ENCODE data around the gene ERAL1.
"Not testable (repeated sequence)": the region's sequence is repeated elsewhere in the genome, so short reads cannot be mapped to it uniquely, and the experiment has no call there.

Gene ERAL1

GRCh38 chr17:28849281-28849680 lies 5.5 kb upstream of the ERAL1 start:
- no peak for DNase-seq (ENCODE audit: low read depth, low spot score)

GRCh38 chr17:28853295-28853694 lies 1.5 kb upstream of the ERAL1 start:
- no peak for DNase-seq (ENCODE audit: low read depth, low spot score)

GRCh38 chr17:28855336-28855679 lies 492 bp downstream of the ERAL1 start:
- DNase-seq (ENCODE audit: low read depth, low spot score), result no peak

DNA sequence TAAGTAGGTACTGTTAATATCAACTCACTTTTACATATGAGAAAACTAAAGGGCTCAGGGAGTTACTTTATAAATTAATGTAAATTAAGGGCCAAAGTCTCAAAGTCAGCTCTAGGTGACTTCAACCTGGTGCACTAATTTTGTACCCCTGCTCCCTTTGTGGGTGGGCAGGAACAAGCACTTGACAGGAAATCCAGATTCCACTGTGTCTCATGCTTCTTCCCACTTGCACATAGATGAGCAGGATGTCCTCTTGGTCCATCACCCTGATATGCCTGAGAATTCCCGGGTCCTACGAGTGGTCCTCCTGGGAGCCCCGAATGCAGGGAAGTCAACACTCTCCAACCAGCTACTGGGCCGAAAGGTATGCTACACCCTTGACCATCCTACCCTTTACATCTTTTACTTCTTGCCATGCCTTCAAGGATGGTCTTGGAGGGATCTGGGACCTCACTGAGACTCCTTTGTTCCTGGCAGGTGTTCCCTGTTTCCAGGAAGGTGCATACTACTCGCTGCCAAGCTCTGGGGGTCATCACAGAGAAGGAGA lies 1.3 kb downstream of the ERAL1 start:
- no peak for DNase-seq (ENCODE audit: low read depth, low spot score)

DNA sequence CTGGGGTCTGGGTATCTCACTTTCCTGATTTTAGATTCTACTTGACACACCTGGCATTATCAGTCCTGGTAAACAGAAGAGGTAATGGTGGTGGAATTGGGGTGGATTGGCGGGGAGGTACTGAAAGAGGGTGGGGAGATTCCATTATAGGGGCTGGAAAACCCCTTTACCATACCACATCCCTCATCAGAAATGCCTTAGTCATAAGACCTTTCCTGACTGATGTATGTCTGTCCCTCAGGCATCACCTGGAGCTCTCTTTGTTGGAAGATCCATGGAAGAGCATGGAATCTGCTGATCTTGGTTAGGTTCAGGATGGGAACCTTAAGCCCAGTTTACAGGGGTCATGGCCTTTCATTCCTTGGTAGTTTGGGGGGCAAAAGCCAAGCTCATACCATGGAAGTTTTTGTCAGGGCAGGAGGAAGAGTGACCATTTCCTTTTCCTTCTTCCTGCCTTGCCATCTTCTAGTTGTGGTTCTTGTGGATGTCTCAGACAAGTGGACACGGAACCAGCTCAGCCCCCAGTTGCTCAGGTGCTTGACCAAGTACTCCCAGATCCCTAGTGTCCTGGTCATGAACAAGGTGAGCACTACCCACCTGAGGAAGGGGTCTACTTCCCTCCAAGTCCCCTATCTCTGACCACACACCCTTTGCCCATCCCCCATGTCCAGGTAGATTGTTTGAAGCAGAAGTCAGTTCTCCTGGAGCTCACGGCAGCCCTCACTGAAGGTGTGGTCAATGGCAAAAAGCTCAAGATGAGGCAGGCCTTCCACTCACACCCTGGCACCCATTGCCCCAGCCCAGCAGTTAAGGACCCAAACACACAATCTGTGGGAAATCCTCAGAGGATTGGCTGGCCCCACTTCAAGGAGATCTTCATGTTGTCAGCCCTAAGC lies 3.3 kb downstream of the ERAL1 start:
- DNase-seq (ENCODE audit: low read depth, low spot score), result no peak

DNA sequence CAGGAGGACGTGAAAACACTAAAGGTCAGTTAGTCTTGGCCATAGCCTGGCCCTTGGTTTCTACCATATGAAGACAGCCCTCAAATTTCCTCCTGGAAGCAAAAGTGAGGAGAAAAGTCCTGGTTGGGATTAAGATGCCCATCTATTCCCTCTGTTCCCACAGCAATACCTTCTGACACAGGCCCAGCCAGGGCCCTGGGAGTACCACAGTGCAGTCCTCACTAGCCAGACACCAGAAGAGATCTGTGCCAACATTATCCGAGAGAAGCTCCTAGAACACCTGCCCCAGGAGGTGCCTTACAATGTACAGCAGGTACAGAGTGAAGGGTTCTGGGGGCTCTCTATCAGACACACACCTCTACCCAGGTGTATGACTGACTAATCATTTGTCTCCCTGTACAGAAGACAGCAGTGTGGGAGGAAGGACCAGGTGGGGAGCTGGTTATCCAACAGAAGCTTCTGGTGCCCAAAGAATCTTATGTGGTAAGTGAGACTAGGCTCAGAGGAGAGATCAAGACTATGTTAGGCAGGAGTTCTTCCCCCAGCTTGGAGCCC lies 4.1 kb downstream of the ERAL1 start:
- DNase-seq (ENCODE audit: low read depth, low spot score), result no peak

DNA sequence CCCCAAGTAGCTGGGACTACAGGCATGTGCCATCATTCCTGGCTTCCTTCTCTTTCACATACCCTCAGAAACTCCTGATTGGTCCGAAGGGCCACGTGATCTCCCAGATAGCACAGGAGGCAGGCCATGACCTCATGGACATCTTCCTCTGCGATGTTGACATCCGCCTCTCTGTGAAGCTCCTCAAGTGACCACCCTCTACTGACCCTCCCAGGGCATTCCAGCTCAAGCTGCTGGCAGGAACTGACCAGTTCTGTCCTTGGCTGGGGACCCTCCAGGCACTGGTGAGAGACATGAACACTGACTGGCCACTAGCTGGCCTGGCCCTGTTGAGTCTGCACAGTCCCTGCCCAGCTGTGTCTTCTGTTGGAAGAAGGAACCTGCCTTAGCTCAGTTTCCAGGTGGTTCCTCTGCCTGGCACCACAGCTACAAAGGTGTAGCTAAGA lies 5.6 kb downstream of the ERAL1 start:
- DNase-seq (ENCODE audit: low read depth, low spot score), result no peak

DNA sequence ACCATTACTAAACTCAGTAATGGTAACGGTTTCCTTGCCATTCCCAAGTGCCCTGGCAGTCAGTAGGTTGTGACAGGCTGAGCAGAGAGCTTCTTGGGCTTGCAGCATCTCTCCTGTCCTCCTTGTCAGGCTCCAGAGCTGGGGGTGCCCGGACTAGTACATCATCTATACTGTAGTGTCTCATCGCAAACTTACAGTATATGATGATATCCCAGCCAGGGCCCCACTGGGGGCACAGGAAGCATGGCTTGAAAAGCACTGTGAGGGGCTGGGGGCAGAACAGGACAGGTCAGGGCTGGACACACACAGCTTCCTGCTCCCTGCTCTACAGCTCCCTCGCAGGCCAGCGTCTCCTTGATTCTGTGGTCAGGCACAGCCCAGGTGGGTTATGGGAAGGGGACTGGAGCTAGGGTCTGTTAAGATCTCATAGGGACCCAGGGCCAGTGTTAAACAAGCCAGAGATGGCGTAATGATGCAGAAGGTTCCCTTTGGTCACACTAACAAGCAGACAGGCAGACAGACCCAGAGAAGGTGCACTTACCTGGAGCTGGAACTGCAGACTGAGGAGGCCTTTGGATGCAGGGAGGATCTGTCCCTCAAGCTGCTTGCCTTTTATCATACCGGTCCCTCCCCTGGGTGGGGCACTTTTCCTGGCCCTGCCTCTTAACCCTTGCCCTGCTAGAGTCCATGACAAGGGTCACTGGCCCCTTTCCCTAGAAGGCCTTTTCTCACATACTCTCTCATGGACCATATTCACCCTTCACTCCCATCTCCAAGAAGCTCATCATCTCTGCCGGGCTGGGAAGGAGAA lies 6.8 kb downstream of the ERAL1 start:
- DNase-seq (ENCODE audit: low read depth, low spot score), result no peak

DNA sequence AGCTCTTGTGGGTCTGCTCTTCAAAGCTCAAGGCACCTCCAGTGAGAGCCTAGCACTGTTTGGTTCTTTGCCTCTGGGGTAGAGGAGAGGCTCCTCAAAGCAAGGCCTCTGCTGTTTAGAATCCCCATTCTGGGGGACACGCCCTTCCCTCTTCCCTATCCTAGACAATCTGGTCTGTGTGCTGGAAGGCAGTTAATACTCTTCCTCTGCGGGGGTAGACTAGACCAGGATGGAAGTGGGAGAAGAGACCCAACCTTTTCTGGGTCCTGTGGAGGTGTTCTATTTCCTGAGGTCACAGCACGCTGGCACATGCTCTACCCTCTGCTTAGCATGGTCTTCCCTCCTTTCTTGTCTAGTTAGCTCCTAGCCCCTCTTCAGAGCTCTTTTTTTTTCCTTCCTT lies 7.7 kb downstream of the ERAL1 start:
- no peak for DNase-seq (ENCODE audit: low read depth, low spot score)

GRCh38 chr17:28863953-28864352 lies 9.1 kb downstream of the ERAL1 start:
- no peak for DNase-seq (ENCODE audit: low read depth, low spot score)

GRCh38 chr17:28864991-28865849 lies 10.4 kb downstream of the ERAL1 start:
- no peak for DNase-seq (ENCODE audit: low read depth, low spot score)

DNA sequence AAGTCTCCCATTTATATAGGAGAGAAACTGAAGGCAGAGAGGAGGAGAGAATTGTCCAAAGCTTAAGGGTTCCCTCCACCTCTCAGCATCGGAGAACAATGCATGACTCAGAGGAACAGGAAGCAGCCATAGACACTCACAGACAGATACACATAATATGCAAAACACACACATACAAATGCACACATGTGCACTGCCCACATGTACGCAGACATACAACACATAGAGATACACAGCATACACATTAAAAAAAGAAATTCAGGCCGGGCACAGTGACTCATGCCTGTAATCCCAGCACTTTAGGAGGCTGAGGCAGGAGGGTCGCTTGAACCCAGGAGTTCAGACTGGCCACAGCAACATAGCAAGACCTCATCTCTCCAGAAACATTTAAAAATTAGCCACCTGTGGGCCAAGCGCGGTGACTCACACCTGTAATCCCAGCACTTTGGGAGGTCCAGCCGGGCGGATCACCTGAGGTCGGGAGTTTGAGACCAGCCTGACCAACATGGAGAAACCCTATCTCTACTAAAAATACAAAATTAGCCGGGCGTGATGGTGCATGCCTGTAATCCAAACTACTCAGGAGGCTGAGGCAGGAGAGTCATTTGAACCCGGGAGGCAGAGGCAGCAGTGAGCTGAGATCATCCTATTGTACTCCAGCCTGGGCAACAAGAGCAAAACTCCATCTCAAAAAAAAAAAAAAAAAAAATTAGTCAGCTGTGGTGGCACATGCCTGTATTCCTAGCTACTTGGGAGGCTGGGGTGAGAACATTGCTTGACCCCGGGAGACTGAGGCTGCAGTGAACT lies 11.3 kb downstream of the ERAL1 start:
- DNase-seq (ENCODE audit: low read depth, low spot score), result no peak

DNA sequence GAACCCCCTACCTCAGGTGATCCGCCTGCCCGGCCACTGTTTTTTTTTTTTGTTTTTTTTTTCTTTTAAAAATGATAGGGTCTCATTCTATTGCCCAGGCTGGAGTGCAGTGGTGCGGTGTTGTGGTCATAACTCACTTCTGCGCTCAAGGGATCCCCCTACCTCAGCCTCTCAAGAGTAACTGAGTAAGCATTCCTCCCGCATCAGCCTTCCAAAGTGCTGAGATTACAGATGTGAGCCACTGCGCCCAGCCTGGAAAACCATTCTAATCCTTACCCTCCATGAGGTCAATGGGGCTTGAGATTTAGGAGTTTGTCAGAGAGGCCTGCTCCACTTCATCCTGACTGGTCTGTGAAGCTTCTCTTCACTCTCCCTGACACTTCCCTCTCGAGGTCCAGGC lies 12.5 kb downstream of the ERAL1 start:
- DNase-seq (ENCODE audit: low read depth, low spot score), result no peak

DNA sequence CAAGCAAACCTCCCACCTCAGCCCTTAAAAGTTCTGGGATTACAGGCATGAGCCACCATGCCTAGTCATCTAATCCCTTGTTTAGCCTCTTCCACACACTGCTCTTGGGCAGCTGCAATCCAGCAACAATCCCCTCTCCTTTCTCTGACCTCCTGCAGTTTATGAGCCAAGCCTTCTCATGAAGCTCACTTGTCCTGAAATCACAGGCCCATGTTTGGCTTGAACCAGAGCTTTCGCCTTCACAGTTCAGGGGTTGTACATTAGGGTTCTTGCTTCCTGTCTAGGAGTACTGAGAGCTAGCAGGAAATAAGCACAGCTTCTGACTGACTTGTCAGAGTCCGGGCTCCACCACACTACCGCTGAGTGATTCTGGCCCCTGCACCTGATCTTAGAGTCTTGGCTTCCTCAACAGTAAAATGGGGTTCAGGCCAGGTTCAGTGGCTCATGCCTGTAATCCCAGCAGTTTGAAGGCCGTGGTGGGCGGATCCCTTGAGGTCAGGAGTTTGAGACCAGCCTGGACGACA lies 16.3 kb downstream of the ERAL1 start:
- DNase-seq (ENCODE audit: low read depth, low spot score), result no peak

GRCh38 chr17:28873839-28874238 lies 19.0 kb downstream of the ERAL1 start:
- no peak for DNase-seq (ENCODE audit: low read depth, low spot score)

GRCh38 chr17:28874750-28875149 lies 19.9 kb downstream of the ERAL1 start:
- no peak for DNase-seq (ENCODE audit: low read depth, low spot score)

DNA sequence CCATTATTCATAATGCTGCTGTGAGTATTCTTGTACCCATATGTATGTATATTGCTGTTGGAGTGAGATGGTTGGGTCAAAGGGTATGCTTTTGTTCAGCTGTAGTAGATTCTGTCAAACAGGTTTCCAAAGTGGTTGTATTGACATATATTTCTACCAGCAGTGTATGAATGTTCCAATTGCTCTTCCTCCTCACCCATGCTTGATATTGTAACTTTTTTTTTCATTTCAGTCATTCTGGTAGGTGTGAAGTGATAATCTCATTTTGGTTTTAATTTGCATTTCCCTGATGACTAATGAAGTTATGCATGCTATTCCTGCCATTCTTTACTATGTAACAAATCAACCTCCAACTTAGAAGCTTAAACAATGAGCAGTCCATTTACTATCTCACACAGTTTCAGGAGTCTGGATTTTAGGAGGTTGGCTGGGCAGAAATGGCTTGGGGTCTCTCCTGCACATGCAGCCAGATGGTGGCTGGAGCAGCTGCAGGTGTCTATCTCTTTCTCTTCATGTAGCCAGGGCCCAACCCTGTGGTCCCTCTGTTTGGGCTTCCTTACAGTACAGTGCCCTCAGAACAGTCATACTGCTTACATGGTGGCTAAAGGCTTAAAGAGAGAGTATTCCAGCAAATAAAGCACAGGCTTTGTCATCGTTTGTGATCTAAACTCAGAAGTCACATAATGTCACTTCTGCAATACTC lies 21.2 kb downstream of the ERAL1 start:
- no peak for DNase-seq (ENCODE audit: low read depth, low spot score)

GRCh38 chr17:28877150-28877711 lies 22.4 kb downstream of the ERAL1 start:
- not testable (repeated sequence) for DNase-seq (ENCODE audit: low read depth, low spot score)

Data from smooth muscle cell of the brain vasculature (primary cell).